ENCODE results near the gene GJB4. TPM values are rescaled to one million over a fixed set of nuclear protein-coding genes. Genes with fewer than 3 reads are reported as not detected.

GJB4 gene
- total and polyA plus RNA-seq, 2 donors (not counting 1 experiment from before 2014, with no cell fraction given), result not detected

DNA sequence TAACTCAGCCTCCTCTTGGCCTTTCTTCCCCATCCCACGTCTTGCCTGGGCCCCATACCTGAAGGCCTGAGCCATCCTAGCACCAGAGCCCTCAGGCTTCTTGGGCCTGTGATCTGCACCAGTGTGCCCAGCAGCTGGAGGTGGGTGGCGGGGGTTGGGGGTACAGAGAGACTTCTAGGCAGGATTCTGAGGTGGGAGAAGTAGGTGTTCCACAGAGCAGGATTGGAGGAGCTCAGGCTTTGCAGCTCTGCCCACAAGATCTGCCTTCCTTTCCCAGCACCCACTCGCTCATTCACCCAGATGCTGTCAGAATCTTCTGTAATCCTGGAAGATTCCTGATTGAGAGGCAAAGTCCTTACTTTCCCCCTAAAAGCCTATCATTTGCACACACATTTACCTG lies 14.7 kb upstream of the GJB4 start:
- Mint-ChIP-seq H3K9me3 (ENCODE audit: insufficient read depth) (no peaks in the 10 kb centered on the region), H3K4me3 (no peak overlapping the region), H3K27me3 (peaks cover 18% of the 10 kb centered on the region), H3K27ac (no peak overlapping the region), H3K4me1 (peaks cover 4% of the 10 kb centered on the region)
- Histone ChIP-seq H3K27ac (ENCODE audit: low read length in 2 of 2) (no peak overlapping the region), H2AFZ (ENCODE audit: insufficient read depth, low read depth, low read length, poor library complexity, severe bottlenecking) (no peak overlapping the region), H4K20me1 (ENCODE audit: control insufficient read depth, insufficient read depth, low read length, poor library complexity, severe bottlenecking) (no peaks in the 10 kb centered on the region), H3K9me3 (ENCODE audit: control extremely low read depth in 1 of 3, control insufficient read depth in 2 of 3, insufficient read depth in 1 of 3, low read length in 2 of 3) (no peaks in the 10 kb centered on the region), H3K4me1 (ENCODE audit: control insufficient read depth in 2 of 2, insufficient read depth in 2 of 2, low read length in 2 of 2) (peaks cover 0 to 5% of the 10 kb centered on the region in 2 donors), H3K4me2 (replicated peaks; ENCODE audit: low read depth, low read length, poor library complexity, severe bottlenecking) (no peak overlapping the region), H3K27me3 (replicated peaks in 1 of 4; ENCODE audit: control extremely low read depth in 1 of 4, control insufficient read depth in 3 of 4, insufficient read depth in 4 of 4, low read length in 3 of 4) (peaks cover 0 to 8% (median 0%) of the 10 kb centered on the region in 4 experiments), H3K4me3 (ENCODE audit: control extremely low read depth in 1 of 5, extremely low read depth in 1 of 5, insufficient read depth in 1 of 5, low read depth in 2 of 5, low read length in 4 of 5) (no peak overlapping the region), H3K9ac (ENCODE audit: low read length) (no peak overlapping the region), H3K36me3 (replicated peaks in 1 of 2; ENCODE audit: control extremely low read depth in 1 of 2, control insufficient read depth in 1 of 2, extremely low read depth in 1 of 2, insufficient read depth in 2 of 2, low read length in 1 of 2) (no peaks in the 10 kb centered on the region), H3K79me2 (ENCODE audit: control insufficient read depth, insufficient read depth, low read length) (no peaks in the 10 kb centered on the region)
- TF ChIP-seq, protein P1, sequence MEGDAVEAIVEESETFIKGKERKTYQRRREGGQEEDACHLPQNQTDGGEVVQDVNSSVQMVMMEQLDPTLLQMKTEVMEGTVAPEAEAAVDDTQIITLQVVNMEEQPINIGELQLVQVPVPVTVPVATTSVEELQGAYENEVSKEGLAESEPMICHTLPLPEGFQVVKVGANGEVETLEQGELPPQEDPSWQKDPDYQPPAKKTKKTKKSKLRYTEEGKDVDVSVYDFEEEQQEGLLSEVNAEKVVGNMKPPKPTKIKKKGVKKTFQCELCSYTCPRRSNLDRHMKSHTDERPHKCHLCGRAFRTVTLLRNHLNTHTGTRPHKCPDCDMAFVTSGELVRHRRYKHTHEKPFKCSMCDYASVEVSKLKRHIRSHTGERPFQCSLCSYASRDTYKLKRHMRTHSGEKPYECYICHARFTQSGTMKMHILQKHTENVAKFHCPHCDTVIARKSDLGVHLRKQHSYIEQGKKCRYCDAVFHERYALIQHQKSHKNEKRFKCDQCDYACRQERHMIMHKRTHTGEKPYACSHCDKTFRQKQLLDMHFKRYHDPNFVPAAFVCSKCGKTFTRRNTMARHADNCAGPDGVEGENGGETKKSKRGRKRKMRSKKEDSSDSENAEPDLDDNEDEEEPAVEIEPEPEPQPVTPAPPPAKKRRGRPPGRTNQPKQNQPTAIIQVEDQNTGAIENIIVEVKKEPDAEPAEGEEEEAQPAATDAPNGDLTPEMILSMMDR (IDR thresholded peaks at IDR 0.05), result no peak
- TF ChIP-seq EZH2 (IDR thresholded peaks at IDR 0.05; ENCODE audit: borderline replicate concordance, insufficient read depth, low read depth, low read length, poor library complexity, severe bottlenecking), result no peak
- DNase-seq, result no peak
- ChIA-PET CTCF (interaction anchor here (1.4 to 4.6 kb wide), 4 partner anchors 8 to 1112 kb away, joined by 3 to 27 read pairs (median 8); no protein-coding TSS in a partner anchor), POLR2A (no interaction called here)
- ATAC-seq (ENCODE audit: low read depth), result no peak
- intact Hi-C loops (cut with micrococcal nuclease), result no loop called here
- no CpG with 5 or more reads among the region's 3 CpGs for WGBS (ENCODE audit: insufficient coverage)

DNA sequence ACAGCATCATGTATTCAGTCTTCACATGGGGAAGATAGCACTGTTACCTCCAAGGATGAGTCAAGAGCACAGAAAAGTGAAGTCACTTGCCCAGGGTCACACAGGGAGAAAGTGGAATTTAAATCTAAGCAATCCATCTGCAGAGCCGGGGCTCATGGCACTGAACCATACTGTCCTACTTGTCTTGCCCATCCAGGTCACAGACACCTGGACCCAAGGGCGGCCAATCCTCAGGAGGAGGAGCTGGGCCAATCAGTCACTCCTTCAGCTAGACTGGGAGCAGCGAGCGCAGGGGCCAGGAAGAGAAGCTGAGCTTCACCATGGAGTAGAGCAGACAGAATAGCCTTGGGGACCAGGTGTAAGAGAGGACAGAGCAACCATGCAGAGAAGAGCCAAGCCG lies 13.9 kb upstream of the GJB4 start:
- 84% methylated on average over 5 of the region's 5 CpGs for WGBS (ENCODE audit: insufficient coverage)
- TF ChIP-seq, protein P1 (IDR thresholded peaks at IDR 0.05), result no peak
- no peak for TF ChIP-seq EZH2 (IDR thresholded peaks at IDR 0.05; ENCODE audit: borderline replicate concordance, insufficient read depth, low read depth, low read length, poor library complexity, severe bottlenecking)
- Mint-ChIP-seq H3K27ac (no peak overlapping the region), H3K4me3 (no peak overlapping the region), H3K4me1 (peaks cover 4% of the 10 kb centered on the region), H3K9me3 (ENCODE audit: insufficient read depth) (no peaks in the 10 kb centered on the region), H3K27me3 (peaks cover 18% of the 10 kb centered on the region)
- ATAC-seq (ENCODE audit: low read depth) (no peak), DNase-seq (no peak)
- H2AFZ ChIP-seq (ENCODE audit: insufficient read depth, low read depth, low read length, poor library complexity, severe bottlenecking), result no peak overlapping the region
- no peaks in the 10 kb centered on the region for H4K20me1 ChIP-seq (ENCODE audit: control insufficient read depth, insufficient read depth, low read length, poor library complexity, severe bottlenecking)
- no peak overlapping the region for H3K9ac ChIP-seq (ENCODE audit: low read length)
- intact Hi-C loops (cut with micrococcal nuclease), result no loop called here
- ChIA-PET CTCF (interaction anchor here (2.0 kb wide), 1 partner anchor 1113 kb away, joined by 6 read pairs; no protein-coding TSS in a partner anchor), POLR2A (no interaction called here)
- no peak overlapping the region for H3K27ac ChIP-seq (ENCODE audit: low read length in 2 of 2)
- H3K4me2 ChIP-seq (replicated peaks; ENCODE audit: low read depth, low read length, poor library complexity, severe bottlenecking), result no peak overlapping the region
- no peak overlapping the region for H3K4me3 ChIP-seq (ENCODE audit: control extremely low read depth in 1 of 5, extremely low read depth in 1 of 5, insufficient read depth in 1 of 5, low read depth in 2 of 5, low read length in 4 of 5)
- H3K4me1 ChIP-seq (ENCODE audit: control insufficient read depth in 2 of 2, insufficient read depth in 2 of 2, low read length in 2 of 2), result peaks cover 0 to 5% of the 10 kb centered on the region in 2 donors
- no peaks in the 10 kb centered on the region for H3K9me3 ChIP-seq (ENCODE audit: control extremely low read depth in 1 of 3, control insufficient read depth in 2 of 3, insufficient read depth in 1 of 3, low read length in 2 of 3)
- no peaks in the 10 kb centered on the region for H3K36me3 ChIP-seq (replicated peaks in 1 of 2; ENCODE audit: control extremely low read depth in 1 of 2, control insufficient read depth in 1 of 2, extremely low read depth in 1 of 2, insufficient read depth in 2 of 2, low read length in 1 of 2)
- H3K79me2 ChIP-seq (ENCODE audit: control insufficient read depth, insufficient read depth, low read length), result no peaks in the 10 kb centered on the region
- H3K27me3 ChIP-seq (replicated peaks in 1 of 4; ENCODE audit: control extremely low read depth in 1 of 4, control insufficient read depth in 3 of 4, insufficient read depth in 4 of 4, low read length in 3 of 4), result peaks cover 0 to 8% (median 0%) of the 10 kb centered on the region in 4 experiments

All from B cell (primary cell).